Upper lobe of right lung (tissue), 1 donor: ENCODE data around the gene ZNF236. TPM values are rescaled to one million over a fixed set of nuclear protein-coding genes. Genes with fewer than 3 reads are reported as not detected.
"Not testable (repeated sequence)": the region's sequence is repeated elsewhere in the genome, so short reads cannot be mapped to it uniquely, and the experiment has no call there.

Source experiments
- ATAC-seq: fragments of 200-7000 bp; cut with Tn5 transposase; one replicate; pipeline ENCODE4 v1.9.1; 2020; ENCODE audit warnings: mild to moderate bottlenecking, moderate library complexity
- DNase-seq: peaks from one replicate; pipeline ENCODE4 v3.0.0-alpha.2; 2020
- H3K27ac ChIP-seq: fragments of 200-600 bp; one replicate; pipeline ENCODE4 v1.8.0; 2022
- H3K27me3 ChIP-seq: fragments of 200-600 bp; one replicate; pipeline ENCODE4 v1.8.0; 2022; ENCODE audit warnings: mild to moderate bottlenecking
- H3K36me3 ChIP-seq: fragments of 200-600 bp; one replicate; pipeline ENCODE4 v1.8.0; 2022
- H3K4me1 ChIP-seq: fragments of 200-600 bp; one replicate; pipeline ENCODE4 v1.8.0; 2022
- H3K4me3 ChIP-seq: fragments of 200-600 bp; one replicate; pipeline ENCODE4 v1.8.0; 2022; ENCODE audit warnings: mild to moderate bottlenecking
- H3K9me3 ChIP-seq: fragments of 200-600 bp; one replicate; pipeline ENCODE4 v1.8.0; 2022
- CTCF ChIP-seq: fragments of 200-600 bp; IDR thresholded peaks from one replicate; pipeline ENCODE4 v1.8.0; 2022; ENCODE audit warnings: antibody characterized with exemption
- intact Hi-C: fragments of 100-400 bp; cut with DNase I; formaldehyde crosslinking; loops from one replicate; pipeline ENCODE4 v1.11.0; 2022
- total RNA-seq: library from RNA; stranded (reverse); fragmentation: NEBNext Ultra II Directional; extraction: Animal tissue kit (Norgen Biotek cat#: 25700); gene quantifications from one replicate; pipeline ENCODE4 v1.2.1, GENCODE V29; 2021
- donor health status: DM: no; HTN: yes; CAD: no; lungs with severe emphysema.

The ZNF236 gene
- total RNA-seq, 1 donor from 2014 or later: 14.9 TPM

DNA sequence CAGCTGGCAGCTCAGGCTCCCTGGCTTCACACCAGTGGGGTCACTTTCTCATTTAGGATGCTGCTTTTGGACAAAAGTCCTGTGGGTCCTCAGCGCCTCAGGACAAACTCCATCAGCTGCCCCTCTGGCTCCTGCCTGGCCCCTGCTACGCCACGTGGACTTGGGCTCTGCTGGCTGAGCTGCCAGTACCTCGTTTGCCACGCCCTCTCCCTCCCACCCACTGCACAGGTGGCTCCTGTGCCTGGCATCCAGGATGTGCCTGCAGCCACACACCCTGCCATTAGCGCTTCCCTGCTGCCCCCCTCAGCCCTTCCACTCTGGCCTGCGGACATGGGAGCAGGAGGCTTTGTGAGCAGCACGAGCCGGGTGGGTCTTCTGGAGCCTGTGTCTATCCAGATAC is 118.9 kb downstream of the ZNF236 start:
- H3K27me3 ChIP-seq: no peaks in the 10 kb centered on the region
- TF ChIP-seq CTCF: no peak
- intact Hi-C loops: no loop called here
- H3K4me3 ChIP-seq: no peak overlapping the region
- H3K27ac ChIP-seq: no peak overlapping the region
- H3K9me3 ChIP-seq: no peaks in the 10 kb centered on the region
- ATAC-seq: no peak
- H3K36me3 ChIP-seq: peaks cover 32% of the 10 kb centered on the region
- peaks cover 6% of the 10 kb centered on the region for H3K4me1 ChIP-seq
- DNase-seq: no peak

- Histone ChIP-seq H3K27ac (peak overlapping the region; percentile 33), H3K4me3 (no peak overlapping the region), H3K36me3 (peaks cover 21% of the 10 kb centered on the region), H3K4me1 (peaks cover 6% of the 10 kb centered on the region), H3K27me3 (no peaks in the 10 kb centered on the region), H3K9me3 (no peaks in the 10 kb centered on the region)
- intact Hi-C loops: no loop called here
- DNase-seq (peak; percentile 86), ATAC-seq (peak; percentile 96)
- no peak for TF ChIP-seq CTCF
These were observed 121.4 kb downstream of the ZNF236 start for GRCh38 chr18:76943542-76944339.

DNA sequence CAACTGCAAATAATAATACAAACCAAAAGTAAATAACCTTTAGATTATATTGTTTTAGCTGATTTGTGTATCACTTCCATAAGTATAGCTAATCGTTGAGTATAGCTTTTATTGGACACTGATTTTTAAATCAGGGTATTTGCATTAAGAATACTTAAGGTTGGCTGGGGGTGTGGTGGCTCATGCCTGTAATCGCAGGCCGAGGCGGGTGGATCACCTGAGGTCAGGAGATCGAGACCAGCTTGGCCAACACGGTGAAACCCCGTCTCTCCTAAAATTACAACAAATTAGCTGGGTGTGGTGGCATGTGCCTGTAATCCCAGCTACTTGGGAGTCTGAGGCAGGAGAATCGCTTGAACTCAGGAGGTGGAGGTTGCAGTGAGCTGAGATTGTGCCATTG is 122.0 kb downstream of the ZNF236 start:
- intact Hi-C loops, H3K4me1 ChIP-seq, H3K27me3 ChIP-seq, ATAC-seq, H3K4me3 ChIP-seq, H3K9me3 ChIP-seq, DNase-seq: not testable (repeated sequence)
- Histone ChIP-seq H3K27ac (peak overlapping the region; percentile 33), H3K36me3 (peaks cover 15% of the 10 kb centered on the region)

GRCh38 chr18:76948345-76948744 is 126.0 kb downstream of the ZNF236 start:
- H3K27me3 ChIP-seq: no peaks in the 10 kb centered on the region
- DNase-seq (no peak), ATAC-seq (no peak)
- no peak overlapping the region for H3K27ac ChIP-seq
- H3K36me3 ChIP-seq: peaks cover 22% of the 10 kb centered on the region
- no peaks in the 10 kb centered on the region for H3K9me3 ChIP-seq
- H3K4me1 ChIP-seq: peaks cover 25% of the 10 kb centered on the region
- intact Hi-C loops: no loop called here
- no peak for TF ChIP-seq CTCF
- no peak overlapping the region for H3K4me3 ChIP-seq

- Histone ChIP-seq H3K9me3 (no peaks in the 10 kb centered on the region), H3K4me3 (no peak overlapping the region), H3K4me1 (peaks cover 28% of the 10 kb centered on the region), H3K36me3 (peaks cover 27% of the 10 kb centered on the region), H3K27ac (peak overlapping the region; percentile 0), H3K27me3 (no peaks in the 10 kb centered on the region)
- peak; percentile 21 for ATAC-seq
- intact Hi-C loops: no loop called here
- no peak for TF ChIP-seq CTCF
- no peak for DNase-seq
These were observed 129.3 kb downstream of the ZNF236 start for GRCh38 chr18:76951456-76952247.

- no peak for TF ChIP-seq CTCF
- Histone ChIP-seq H3K4me3 (no peak overlapping the region), H3K27me3 (no peaks in the 10 kb centered on the region), H3K27ac (peak overlapping the region; percentile 61), H3K9me3 (no peaks in the 10 kb centered on the region), H3K4me1 (peaks cover 28% of the 10 kb centered on the region), H3K36me3 (peaks cover 26% of the 10 kb centered on the region)
- intact Hi-C loops: no loop called here
- ATAC-seq (peak; percentile 11), DNase-seq (no peak)
These were observed 130.4 kb downstream of the ZNF236 start for GRCh38 chr18:76952747-76953146.
